Kidney capillary endothelial cell (primary cell): ENCODE data around the gene OR10AG1.

Source experiments
- DNase-seq: peaks from one replicate; pipeline ENCODE4 v3.0.0-alpha.2; 2018; ENCODE audit warnings: low spot score

Gene OR10AG1, protein sequence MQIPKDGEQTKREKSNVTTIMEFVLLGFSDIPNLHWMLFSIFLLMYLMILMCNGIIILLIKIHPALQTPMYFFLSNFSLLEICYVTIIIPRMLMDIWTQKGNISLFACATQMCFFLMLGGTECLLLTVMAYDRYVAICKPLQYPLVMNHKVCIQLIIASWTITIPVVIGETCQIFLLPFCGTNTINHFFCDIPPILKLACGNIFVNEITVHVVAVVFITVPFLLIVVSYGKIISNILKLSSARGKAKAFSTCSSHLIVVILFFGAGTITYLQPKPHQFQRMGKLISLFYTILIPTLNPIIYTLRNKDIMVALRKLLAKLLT

DNA sequence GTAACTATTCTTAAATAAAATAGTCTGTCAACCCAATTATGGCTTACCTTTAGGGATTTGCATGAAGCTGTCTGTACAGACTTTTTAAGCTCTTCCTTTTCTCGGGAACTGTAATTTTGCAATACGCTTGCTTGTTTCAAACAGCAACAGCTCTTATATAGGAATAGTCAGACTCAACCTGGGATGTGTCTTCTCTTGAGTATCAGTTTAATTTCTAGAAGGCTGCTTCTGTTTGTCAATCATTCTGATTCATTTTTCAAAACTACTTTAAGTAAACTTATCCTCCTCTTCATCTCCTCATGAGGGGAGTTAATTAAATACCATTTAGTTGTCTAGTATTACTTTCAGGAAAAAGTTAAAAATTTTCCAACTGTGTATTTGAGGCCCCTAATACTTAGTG, at the start of gene OR10AG1:
Gene OR10AG1, minus strand, starts transcription at position 101 of the 400 bp plus-strand sequence. Its CDS starts 38 bp downstream, at position 63.
- DNase-seq, result no peak

DNA sequence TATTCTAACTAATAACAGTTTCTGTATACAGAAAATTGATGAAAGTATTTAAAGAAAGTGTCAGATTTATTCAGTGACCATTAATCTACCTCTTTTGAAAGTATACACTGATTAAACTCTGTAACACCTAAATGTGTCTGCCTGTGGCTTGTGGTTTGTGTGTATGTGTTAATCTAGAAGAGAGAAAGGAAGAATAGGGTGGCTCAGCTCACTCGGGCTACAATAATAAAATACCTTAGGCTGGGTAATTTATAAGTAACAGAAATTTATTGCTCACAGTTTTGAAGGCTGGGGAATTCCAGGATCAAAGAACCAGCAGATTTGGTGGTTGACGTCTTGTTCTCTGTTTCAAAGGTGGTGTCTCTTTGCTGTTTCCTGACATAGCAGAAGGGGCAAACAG, 44.1 kb upstream of the OR10AG1 start:
- no peak for DNase-seq

DNA sequence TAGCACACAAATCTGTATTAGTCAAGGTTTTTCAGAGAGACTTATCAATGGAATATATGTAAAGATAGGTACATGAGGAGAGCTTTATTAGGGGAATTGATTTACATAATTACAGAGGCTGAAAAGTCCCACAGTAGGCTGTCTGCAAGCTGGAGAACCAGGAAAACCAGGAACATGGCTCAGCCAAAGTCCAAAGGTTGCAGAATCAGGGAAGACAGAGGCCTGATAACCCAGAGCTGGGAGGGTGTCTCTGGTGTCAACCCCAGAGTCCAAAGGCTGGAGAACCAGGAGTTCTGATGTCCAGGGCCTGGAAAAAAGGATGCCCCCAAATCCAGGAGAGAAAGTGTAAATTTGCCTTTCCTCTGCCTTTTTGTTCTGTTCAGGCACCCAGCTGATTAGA, 41.0 kb upstream of the OR10AG1 start:
- no peak for DNase-seq

DNA sequence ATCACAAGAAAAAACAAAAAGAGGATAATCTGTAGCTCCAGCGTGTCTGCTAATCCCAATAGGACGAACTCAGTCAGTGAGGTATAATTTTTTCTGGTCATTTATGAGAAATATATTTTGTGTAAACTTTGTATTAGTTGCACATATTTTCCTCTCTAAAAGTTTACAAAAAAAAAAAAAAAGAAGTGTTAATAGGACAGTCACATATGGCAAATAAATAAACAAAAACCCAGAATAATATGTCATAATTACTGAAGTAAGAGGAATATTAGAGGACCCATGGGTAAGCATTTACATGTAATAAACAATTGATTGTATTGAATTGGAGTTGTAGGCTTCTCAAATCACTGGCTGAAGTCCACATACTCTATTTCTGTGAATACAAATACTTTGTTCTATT, 24.8 kb upstream of the OR10AG1 start, which contains the start of gene OR5F1:
Gene OR5F1, minus strand, starts transcription at position 101 of the 400 bp plus-strand sequence. Its CDS starts 0 bp downstream, at position 101.
- no peak for DNase-seq

DNA sequence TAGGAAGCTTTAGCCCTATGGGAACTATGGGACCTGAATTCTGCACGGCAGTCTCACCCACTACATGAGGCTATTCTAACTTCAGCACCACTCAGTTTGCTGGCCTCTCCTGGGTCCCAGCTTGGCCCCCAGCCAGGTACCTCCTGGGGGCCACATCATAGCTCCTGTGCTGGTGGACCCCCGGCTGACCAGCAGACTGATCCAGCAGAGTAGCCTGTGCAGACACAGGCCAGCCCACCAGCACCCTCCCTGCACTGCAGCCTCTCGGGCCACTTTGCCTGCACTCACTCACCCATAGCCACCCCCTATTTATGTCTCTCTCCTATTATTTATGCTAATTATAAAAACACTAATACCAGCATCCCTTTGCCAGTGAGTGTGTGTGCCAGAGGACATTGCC, 1.2 kb upstream of the OR10AG1 start:
- no peak for DNase-seq

DNA sequence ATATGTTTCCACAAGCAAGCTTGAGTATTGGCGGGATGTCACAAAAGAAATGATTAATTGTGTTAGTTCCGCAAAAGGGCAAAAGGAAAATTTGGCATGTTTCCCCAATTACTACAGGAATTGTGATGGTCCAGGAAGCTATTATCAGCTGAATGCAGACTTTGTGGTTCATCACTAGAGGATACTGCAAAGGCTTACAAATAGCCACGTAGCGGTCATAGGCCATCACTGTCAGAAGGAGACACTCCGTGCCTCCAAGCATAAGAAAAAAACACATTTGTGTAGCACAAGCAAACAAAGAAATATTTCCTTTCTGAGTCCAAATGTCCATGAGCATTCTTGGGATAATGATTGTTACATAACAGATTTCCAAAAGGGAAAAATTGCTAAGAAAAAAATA, 1.8 kb downstream of the OR10AG1 start:
- DNase-seq, result no peak

DNA sequence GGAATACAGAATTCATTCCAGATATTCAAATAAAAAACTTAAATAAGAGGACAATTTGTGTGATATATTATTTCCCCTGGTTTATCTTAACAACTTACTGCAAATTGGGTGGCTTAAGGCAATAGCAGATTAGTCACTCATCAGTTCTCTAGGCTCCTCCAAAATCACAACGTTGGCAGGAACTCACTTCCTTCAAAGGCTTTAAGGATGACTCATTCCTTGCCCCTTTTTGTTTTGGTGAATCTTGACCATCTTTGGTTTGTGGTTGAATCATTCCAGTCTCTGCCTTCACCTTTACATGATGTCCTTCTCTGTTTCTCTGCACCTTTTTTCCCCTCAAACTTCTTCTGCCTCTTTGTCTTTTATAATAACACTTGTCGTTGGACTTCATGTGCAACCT, 3.4 kb downstream of the OR10AG1 start:
- no peak for DNase-seq

DNA sequence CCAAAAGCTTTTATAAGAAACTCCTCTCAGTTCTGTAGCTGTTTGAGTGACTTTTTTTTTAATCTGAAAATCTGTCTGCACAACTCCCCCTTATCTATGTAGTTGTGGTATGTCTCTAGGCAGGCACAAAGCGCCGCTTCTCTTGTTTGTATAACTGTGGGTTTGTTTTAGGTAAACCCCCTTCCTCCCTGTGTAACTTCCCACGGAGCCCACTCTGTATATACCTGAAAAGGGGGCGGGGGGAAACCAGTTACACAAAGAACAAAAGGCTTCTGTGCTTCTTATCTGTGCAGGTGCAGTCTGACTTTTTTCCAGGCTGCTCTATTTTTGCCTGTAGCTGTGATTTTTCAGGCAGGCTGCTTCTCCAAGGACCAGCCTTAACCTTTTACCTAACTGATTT, 13.2 kb downstream of the OR10AG1 start:
- no peak for DNase-seq

DNA sequence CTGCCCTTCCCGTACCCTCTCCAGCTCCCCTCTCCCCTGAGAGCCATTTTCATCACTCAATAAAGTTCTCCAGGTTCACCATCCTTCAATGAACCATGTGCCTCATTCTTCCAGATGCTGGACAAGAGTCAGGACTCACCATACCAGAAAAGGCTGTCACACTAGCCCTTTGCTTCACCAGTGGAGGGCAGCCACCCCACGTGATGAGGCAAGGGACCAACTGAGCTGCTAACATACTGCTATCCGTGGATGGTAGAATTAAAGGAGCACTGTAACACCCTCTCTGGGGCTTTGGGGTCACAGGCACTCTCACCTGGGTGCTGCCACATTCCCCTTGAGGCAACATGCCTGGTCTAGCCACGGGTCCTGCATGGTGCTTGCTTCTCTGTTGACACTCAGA, 20.4 kb downstream of the OR10AG1 start:
- DNase-seq, result no peak

DNA sequence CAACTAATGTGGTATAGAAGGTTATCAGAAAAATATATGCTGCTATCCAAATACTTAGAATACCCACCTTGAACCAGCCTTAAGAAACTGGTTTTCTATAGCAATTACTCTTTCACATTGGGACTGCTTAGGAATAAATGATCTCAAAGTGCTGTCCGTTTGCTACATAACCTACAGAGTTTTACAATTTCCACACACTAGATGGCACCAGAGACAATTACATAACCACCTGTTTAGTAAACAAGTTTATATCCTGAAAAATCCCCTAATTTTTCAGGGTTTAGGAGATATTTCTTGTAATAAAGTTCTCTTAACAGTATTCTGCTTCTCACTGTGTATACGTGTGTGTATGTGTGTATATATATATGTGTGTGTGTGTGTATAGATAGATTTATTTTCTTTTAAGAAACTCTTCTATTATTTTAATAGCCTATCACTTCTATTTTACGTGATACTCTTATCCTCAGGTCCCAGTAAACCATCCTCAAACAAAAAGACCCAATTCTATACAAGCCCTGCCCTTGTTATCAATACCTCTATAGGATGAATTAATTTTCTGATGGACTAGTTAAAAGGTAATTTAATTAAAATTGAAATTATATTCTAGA, 26.9 kb downstream of the OR10AG1 start:
- peak; percentile 11 for DNase-seq

DNA sequence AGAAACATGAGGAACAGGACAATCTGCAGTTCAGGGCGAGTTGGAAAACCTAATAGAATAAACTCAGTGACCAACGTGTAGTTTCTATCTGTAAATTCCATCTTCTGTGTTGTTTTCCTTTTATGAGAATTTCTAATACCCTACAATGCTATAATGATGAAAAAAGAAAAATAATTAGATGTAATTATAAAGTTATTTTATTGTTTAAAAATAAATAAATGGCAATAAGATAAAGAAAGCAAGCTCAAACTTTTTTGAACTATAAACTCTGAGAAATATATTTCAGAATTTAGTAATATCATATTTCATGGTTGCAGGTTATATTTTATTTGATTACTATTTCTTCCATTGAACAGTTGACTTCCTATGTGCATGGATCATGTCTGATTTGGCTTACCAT, 33.4 kb downstream of the OR10AG1 start, which contains the start of gene OR5I1:
Gene OR5I1, minus strand, starts transcription at position 101 of the 400 bp plus-strand sequence. Its CDS starts 0 bp downstream, at position 101.
- no peak for DNase-seq

DNA sequence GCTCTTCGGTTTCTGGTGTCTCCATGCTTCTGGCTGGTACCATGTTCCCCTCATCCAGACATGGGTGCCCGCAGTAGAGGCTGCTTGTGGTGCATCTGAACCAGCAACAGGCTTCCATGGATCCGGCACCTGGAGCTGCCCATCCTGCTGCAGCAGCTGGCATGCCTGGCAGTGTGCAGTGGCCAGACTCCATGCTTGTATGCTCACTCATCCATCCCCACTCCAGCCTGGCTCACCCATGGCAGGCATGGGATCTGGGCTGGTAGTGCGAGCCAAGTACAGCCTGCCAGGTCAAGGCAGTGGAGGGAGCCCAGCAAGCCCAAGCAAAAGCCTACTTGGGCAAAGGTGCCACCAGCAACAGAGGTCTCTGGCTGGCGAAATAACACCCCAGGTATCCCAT, 49.2 kb downstream of the OR10AG1 start:
- DNase-seq, result no peak
